ES-I3 (cell line): ENCODE measurements around the gene FSIP1.

Experiments
- H3K36me3 ChIP-seq: 2 replicates; pipeline ENCODE4 v1.6.1; 2013; ENCODE audit warnings: mild to moderate bottlenecking, low read length, control low read depth, moderate library complexity; ENCODE audit not compliant: insufficient read depth
- H3K4me1 ChIP-seq: 2 replicates; pipeline ENCODE4 v1.6.1; 2013; ENCODE audit warnings: mild to moderate bottlenecking, control low read depth, low read length; ENCODE audit not compliant: insufficient read depth
- H3K9ac ChIP-seq: 2 replicates; pipeline ENCODE4 v1.6.1; 2013; ENCODE audit warnings: low read depth, mild to moderate bottlenecking, low read length, moderate library complexity
- H3K9me3 ChIP-seq: 2 replicates; pipeline ENCODE4 v1.6.1; 2013; ENCODE audit warnings: mild to moderate bottlenecking, low read length, moderate library complexity; ENCODE audit not compliant: control insufficient read depth, insufficient read depth

Gene FSIP1

GRCh38 chr15:39685999-39686613 lies 96.5 kb downstream of the FSIP1 start:
- no peak overlapping the region for H3K9ac ChIP-seq
- no peaks in the 10 kb centered on the region for H3K9me3 ChIP-seq
- H3K36me3 ChIP-seq = no peaks in the 10 kb centered on the region
- H3K4me1 ChIP-seq = no peaks in the 10 kb centered on the region

- Histone ChIP-seq H3K4me1 (no peaks in the 10 kb centered on the region), H3K9me3 (no peaks in the 10 kb centered on the region), H3K36me3 (no peaks in the 10 kb centered on the region), H3K9ac (no peak overlapping the region)
These were observed 97.3 kb downstream of the FSIP1 start for GRCh38 chr15:39685367-39685766.

GRCh38 chr15:39684233-39684632 lies 98.4 kb downstream of the FSIP1 start:
- H3K4me1 ChIP-seq = no peaks in the 10 kb centered on the region
- H3K9me3 ChIP-seq = no peaks in the 10 kb centered on the region
- no peak overlapping the region for H3K9ac ChIP-seq
- H3K36me3 ChIP-seq = no peaks in the 10 kb centered on the region

- H3K9ac ChIP-seq = no peak overlapping the region
- no peaks in the 10 kb centered on the region for H3K36me3 ChIP-seq
These were observed 100.3 kb downstream of the FSIP1 start for GRCh38 chr15:39682366-39682765.

GRCh38 chr15:39680868-39681267 lies 101.8 kb downstream of the FSIP1 start:
- no peaks in the 10 kb centered on the region for H3K4me1 ChIP-seq
- H3K36me3 ChIP-seq = no peaks in the 10 kb centered on the region
- no peak overlapping the region for H3K9ac ChIP-seq
- no peaks in the 10 kb centered on the region for H3K9me3 ChIP-seq

More at GRCh38 chr15:39682366-39682765, 100.3 kb downstream of the FSIP1 start:
- Histone ChIP-seq H3K9me3 (no peaks in the 10 kb centered on the region), H3K4me1 (no peaks in the 10 kb centered on the region)

- H3K9ac ChIP-seq = no peak overlapping the region
- H3K4me1 ChIP-seq = no peaks in the 10 kb centered on the region
- no peaks in the 10 kb centered on the region for H3K36me3 ChIP-seq
- H3K9me3 ChIP-seq = no peaks in the 10 kb centered on the region
These were observed 110.0 kb downstream of the FSIP1 start for GRCh38 chr15:39672666-39673065.

GRCh38 chr15:39672184-39672583 lies 110.5 kb downstream of the FSIP1 start:
- H3K9ac ChIP-seq = no peak overlapping the region
- no peaks in the 10 kb centered on the region for H3K36me3 ChIP-seq
- no peaks in the 10 kb centered on the region for H3K4me1 ChIP-seq
- H3K9me3 ChIP-seq = no peaks in the 10 kb centered on the region

GRCh38 chr15:39670687-39671086 lies 112.0 kb downstream of the FSIP1 start:
- Histone ChIP-seq H3K9me3 (no peaks in the 10 kb centered on the region), H3K9ac (no peak overlapping the region), H3K4me1 (peaks cover 11% of the 10 kb centered on the region), H3K36me3 (no peaks in the 10 kb centered on the region)

- Histone ChIP-seq H3K9me3 (no peaks in the 10 kb centered on the region), H3K36me3 (no peaks in the 10 kb centered on the region), H3K9ac (no peak overlapping the region), H3K4me1 (peaks cover 20% of the 10 kb centered on the region)
These were observed 113.0 kb downstream of the FSIP1 start for GRCh38 chr15:39669661-39670060.

GRCh38 chr15:39669241-39669640 lies 113.4 kb downstream of the FSIP1 start:
- no peak overlapping the region for H3K9ac ChIP-seq
- no peaks in the 10 kb centered on the region for H3K36me3 ChIP-seq
- peaks cover 24% of the 10 kb centered on the region for H3K4me1 ChIP-seq
- H3K9me3 ChIP-seq = no peaks in the 10 kb centered on the region

- Histone ChIP-seq H3K9me3 (no peaks in the 10 kb centered on the region), H3K4me1 (peaks cover 25% of the 10 kb centered on the region), H3K9ac (no peak overlapping the region), H3K36me3 (no peaks in the 10 kb centered on the region)
These were observed 114.2 kb downstream of the FSIP1 start for GRCh38 chr15:39668457-39668856.

- H3K36me3 ChIP-seq = no peaks in the 10 kb centered on the region
- no peaks in the 10 kb centered on the region for H3K9me3 ChIP-seq
- peaks cover 25% of the 10 kb centered on the region for H3K4me1 ChIP-seq
- no peak overlapping the region for H3K9ac ChIP-seq
These were observed 115.1 kb downstream of the FSIP1 start for GRCh38 chr15:39667382-39668127.

GRCh38 chr15:39666677-39667076 lies 116.0 kb downstream of the FSIP1 start:
- Histone ChIP-seq H3K4me1 (peaks cover 25% of the 10 kb centered on the region), H3K9me3 (no peaks in the 10 kb centered on the region), H3K9ac (no peak overlapping the region), H3K36me3 (no peaks in the 10 kb centered on the region)

- Histone ChIP-seq H3K9ac (no peak overlapping the region), H3K4me1 (peaks cover 25% of the 10 kb centered on the region), H3K9me3 (no peaks in the 10 kb centered on the region), H3K36me3 (no peaks in the 10 kb centered on the region)
These were observed 116.9 kb downstream of the FSIP1 start for GRCh38 chr15:39665629-39666250.

- no peaks in the 10 kb centered on the region for H3K9me3 ChIP-seq
- H3K4me1 ChIP-seq = peaks cover 25% of the 10 kb centered on the region
- no peaks in the 10 kb centered on the region for H3K36me3 ChIP-seq
- H3K9ac ChIP-seq = no peak overlapping the region
These were observed 118.9 kb downstream of the FSIP1 start for GRCh38 chr15:39663704-39664250.
